ENCODE measurements around the gene SIL1. TPM values are rescaled to one million over a fixed set of nuclear protein-coding genes. Genes with fewer than 3 reads are reported as not detected.

SIL1 gene
- total RNA-seq, 1 donor from 2014 or later, result 40.9 TPM

GRCh38 chr5:138912093-138912492 is 286.1 kb downstream of the SIL1 start:
- DNase-seq (ENCODE audit: extremely low spot score, unreplicated experiment), result no peak
- Mint-ChIP-seq H3K4me3 (no peak overlapping the region), H3K4me1 (ENCODE audit: unreplicated experiment) (no peaks in the 10 kb centered on the region), H3K9me3 (no peaks in the 10 kb centered on the region), H3K27me3 (no peaks in the 10 kb centered on the region), H3K36me3 (peaks cover 48% of the 10 kb centered on the region), H3K27ac (peak overlapping the region; percentile 10)
- no peak for TF ChIP-seq CTCF (conservative IDR thresholded peaks at IDR 0.05)

GRCh38 chr5:138911441-138911840 is 286.7 kb downstream of the SIL1 start:
- Mint-ChIP-seq H3K36me3 (peaks cover 53% of the 10 kb centered on the region), H3K4me3 (no peak overlapping the region), H3K27ac (no peak overlapping the region), H3K4me1 (ENCODE audit: unreplicated experiment) (no peaks in the 10 kb centered on the region), H3K9me3 (no peaks in the 10 kb centered on the region), H3K27me3 (no peaks in the 10 kb centered on the region)
- no peak for TF ChIP-seq CTCF (conservative IDR thresholded peaks at IDR 0.05)
- DNase-seq (ENCODE audit: extremely low spot score, unreplicated experiment), result no peak

- DNase-seq (ENCODE audit: extremely low spot score, unreplicated experiment), result no peak
- H3K9me3 Mint-ChIP-seq, result no peaks in the 10 kb centered on the region
- H3K27ac Mint-ChIP-seq, result no peak overlapping the region
- TF ChIP-seq CTCF (conservative IDR thresholded peaks at IDR 0.05), result no peak
- H3K36me3 Mint-ChIP-seq, result peaks cover 55% of the 10 kb centered on the region
- H3K4me3 Mint-ChIP-seq, result no peak overlapping the region
- no peaks in the 10 kb centered on the region for H3K27me3 Mint-ChIP-seq
- no peaks in the 10 kb centered on the region for H3K4me1 Mint-ChIP-seq (ENCODE audit: unreplicated experiment)
These were observed 287.5 kb downstream of the SIL1 start for GRCh38 chr5:138910546-138911185.

- H3K9me3 Mint-ChIP-seq, result no peaks in the 10 kb centered on the region
- H3K36me3 Mint-ChIP-seq, result peaks cover 51% of the 10 kb centered on the region
- no peak for TF ChIP-seq CTCF (conservative IDR thresholded peaks at IDR 0.05)
- H3K4me1 Mint-ChIP-seq (ENCODE audit: unreplicated experiment), result no peaks in the 10 kb centered on the region
- H3K27ac Mint-ChIP-seq, result no peak overlapping the region
- DNase-seq (ENCODE audit: extremely low spot score, unreplicated experiment), result no peak
- no peaks in the 10 kb centered on the region for H3K27me3 Mint-ChIP-seq
- no peak overlapping the region for H3K4me3 Mint-ChIP-seq
These were observed 288.4 kb downstream of the SIL1 start for GRCh38 chr5:138909734-138910133.

- Mint-ChIP-seq H3K36me3 (peaks cover 66% of the 10 kb centered on the region), H3K9me3 (no peaks in the 10 kb centered on the region), H3K27ac (no peak overlapping the region), H3K27me3 (no peaks in the 10 kb centered on the region), H3K4me3 (no peak overlapping the region), H3K4me1 (ENCODE audit: unreplicated experiment) (peaks cover 13% of the 10 kb centered on the region)
- DNase-seq (ENCODE audit: extremely low spot score, unreplicated experiment), result no peak
- no peak for TF ChIP-seq CTCF (conservative IDR thresholded peaks at IDR 0.05)
These were observed 292.6 kb downstream of the SIL1 start for GRCh38 chr5:138905541-138905940.

All from type B pancreatic cell (in vitro differentiated cells).